COR-L47 (cell line): ENCODE data around the gene CSF1R.
"Not testable (repeated sequence)": the region's sequence is repeated elsewhere in the genome, so short reads cannot be mapped to it uniquely, and the experiment has no call there.

Source experiments
- DNase-seq: peaks from one replicate; lab custom pipeline; 2025; lab: John Stamatoyannopoulos, UW

Gene CSF1R

DNA sequence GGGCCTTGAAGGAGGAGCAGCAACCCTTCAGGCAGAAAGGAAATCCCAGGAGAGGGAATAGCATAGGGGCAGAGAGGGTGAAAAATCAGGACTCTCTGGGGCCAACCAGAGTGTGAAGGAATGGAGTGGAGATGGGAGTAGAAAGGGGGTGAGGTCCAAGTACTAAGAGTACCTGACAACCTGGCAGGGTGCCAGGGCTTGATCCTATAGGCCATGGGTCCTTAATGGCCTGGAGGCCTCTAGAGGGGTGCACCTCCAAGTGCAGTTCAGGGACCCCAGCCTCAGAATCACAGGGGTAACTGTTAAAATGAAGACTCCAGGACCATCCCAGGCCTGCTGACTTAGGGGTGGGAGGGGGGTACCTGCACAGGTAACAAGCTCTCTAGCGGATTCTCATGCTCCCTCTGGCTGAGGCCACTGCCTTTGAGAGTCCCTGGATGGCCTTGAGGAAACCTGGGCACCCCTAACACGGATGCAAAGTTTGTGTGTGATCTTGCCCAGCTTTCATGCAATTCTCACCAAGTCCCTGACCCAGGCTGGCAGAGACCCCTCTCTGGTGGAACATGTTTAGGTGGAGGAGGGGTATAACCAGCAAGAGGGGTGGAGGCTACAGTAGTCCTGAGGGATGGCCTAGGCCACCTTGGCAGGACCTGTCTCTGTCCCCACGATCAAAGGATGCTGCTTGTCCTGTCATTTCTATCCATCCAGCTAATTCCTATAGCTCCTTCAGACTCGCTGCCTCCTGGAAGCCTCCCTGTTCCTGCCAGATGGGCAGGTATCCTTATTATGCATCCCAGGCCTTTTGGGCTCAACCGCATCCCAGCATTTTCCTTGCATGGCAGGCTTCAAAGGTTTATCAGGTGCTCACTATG, 17.6 kb upstream of the CSF1R start:
- DNase-seq: no peak

- DNase-seq: no peak
Measured at GRCh38 chr5:150101023-150101422, 14.7 kb upstream of the CSF1R start.

GRCh38 chr5:150097152-150097551, 10.8 kb upstream of the CSF1R start:
- no peak for DNase-seq

- no peak for DNase-seq
Measured at GRCh38 chr5:150092159-150092787, 5.9 kb upstream of the CSF1R start.

DNA sequence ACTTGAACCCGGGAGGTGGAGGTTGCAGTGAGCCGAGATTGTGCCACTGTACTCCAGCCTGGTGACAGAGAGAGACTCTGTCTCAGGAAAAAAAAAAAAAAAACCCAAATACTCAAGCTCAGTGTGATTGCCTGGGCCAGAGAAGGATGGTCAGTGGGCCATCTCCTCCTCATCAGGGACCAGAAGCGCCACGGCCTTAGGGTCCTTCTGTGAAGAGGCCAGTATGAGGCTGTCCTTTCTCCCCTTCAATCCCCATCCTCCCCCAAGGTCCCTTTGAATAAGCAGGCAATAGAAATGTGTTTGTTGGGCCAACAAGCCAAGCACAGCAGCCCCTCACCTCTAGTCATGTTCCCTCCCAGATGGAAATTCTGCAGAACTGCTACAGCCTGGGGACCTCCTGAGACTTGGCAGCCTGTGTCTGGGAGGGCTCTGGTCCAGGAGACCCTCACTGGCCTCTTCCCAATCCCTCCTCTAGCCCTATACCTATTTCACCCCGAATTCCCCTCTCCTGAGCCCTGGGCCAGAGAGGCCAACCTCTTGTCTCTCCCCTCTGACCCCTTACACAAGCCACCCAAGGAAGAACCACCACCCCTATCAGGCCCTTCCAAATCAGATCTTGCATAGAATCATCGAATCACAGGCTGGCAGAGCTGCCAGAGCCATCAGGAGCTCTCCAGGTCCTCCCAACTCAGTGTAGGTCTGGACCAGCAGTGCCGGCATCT, 1.0 kb downstream of the CSF1R start:
- no peak for DNase-seq

- not testable (repeated sequence) for DNase-seq
Measured at GRCh38 chr5:150084754-150085153, 1.6 kb downstream of the CSF1R start.

- no peak for DNase-seq
Measured at GRCh38 chr5:150082889-150083288, 3.5 kb downstream of the CSF1R start.

GRCh38 chr5:150082374-150082773, 4.0 kb downstream of the CSF1R start:
- DNase-seq: no peak

DNA sequence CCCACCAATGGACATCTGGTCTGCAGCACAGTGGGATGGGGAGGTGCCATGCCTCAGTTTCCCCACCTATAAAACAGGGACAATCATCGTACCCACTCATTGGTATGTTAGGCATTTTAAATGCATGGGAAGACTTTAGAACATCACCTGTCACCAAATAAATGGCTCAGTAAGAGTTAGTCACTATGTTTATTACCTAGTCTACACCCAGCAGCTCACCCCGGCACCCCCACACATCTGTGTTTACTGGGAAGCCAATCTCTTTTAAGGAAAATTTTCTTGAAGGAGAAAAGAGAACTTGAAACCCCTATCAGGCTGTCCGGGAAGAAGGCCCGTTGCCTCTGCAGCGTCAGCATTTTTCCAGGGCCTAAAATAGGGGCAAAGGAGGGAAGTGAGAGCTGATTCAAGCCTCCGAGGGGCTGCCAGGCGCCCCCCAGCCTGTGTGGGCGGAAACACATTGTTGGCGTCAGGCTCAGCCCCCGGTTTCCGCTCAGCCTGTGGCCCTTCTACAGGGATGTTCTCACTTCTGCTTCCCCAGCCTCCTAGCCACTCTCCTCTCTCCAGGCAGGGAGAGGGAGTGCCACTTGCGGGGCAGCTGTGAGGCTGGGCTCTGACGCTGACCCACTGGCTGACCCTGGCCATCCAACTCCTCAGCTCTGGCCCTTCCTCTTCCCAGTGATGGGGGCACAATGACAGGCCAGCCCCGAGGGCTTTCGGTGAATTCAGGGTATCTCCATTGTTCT, 4.6 kb downstream of the CSF1R start:
- DNase-seq: no peak

DNA sequence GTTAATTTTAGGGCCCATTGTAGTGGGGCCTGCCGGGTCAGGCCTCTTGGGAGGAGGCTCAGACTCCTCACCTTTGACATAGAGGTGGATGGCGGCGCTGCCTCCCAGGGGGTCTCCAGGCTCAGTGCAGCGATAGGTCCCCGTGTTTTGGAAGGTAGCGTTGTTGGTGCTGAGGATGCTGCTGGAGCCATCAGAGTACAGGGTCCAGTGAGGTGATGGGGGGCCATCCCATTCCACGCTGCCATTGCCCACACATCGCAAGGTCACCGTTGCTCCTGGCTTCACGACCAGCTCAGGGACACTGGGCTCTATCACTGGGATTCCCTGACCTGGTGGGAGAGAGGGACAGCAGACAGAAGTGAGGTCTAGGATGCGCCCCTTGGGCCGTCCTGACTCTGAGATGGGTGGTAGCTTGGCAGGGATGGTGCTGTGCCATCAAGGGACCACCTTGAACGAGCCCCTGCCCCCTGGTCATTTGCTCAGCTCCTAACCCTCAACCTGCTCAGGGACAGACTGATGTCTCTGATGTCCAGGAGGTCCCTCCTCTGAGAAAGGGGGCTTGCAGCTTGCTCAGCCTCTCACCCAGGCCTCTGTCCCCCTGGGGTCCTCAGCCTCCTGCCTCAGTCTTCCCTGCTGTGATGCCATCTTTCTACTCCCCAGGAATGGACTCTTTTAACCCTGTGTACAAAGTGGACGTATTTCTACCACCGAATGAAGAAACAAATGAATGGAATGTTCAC, 5.5 kb downstream of the CSF1R start:
- DNase-seq: no peak

- DNase-seq: no peak
Measured at GRCh38 chr5:150079909-150080461, 6.4 kb downstream of the CSF1R start.

- no peak for DNase-seq
Measured at GRCh38 chr5:150078802-150079689, 7.3 kb downstream of the CSF1R start.

- no peak for DNase-seq
Measured at GRCh38 chr5:150077996-150078801, 8.2 kb downstream of the CSF1R start.

DNA sequence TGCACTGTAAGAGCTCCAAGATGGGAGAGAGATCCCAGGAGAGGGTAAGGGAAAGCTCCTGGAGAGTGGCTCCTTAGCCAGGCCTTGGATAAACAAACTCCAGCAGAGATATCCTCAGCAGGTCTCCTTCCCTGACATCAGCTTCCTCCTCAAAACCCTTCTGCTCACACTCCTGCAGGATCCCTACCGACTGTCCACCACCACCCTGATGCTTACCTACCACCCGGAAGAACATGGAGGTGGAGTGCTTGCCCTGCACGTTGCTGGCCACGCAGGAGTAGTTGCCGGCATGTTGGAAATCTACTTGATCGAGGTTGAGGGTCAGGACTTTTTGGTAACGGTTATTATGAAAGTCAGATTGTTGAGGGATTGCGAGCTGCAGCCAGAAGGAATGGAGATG, 9.3 kb downstream of the CSF1R start:
- DNase-seq: no peak

DNA sequence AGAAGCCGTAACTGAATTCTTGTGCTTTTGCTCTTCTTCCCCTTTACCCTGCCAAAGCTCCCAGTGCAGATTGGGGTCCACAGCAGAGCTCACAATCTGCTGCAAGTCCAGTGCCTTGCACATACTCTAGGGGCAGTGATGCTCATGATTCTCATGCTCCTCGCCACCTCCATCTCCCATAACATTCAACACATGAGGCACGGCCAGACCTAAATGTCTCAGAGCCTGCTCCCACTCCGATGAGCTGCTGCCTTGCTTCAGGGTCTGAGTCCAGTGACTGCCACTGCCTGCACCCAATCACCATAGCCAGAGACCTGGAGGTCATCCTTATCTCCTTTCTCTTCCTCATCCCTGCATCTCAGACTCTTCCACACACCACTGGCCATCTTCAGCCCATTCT, 10.5 kb downstream of the CSF1R start:
- no peak for DNase-seq

- no peak for DNase-seq
Measured at GRCh38 chr5:150075233-150075632, 11.1 kb downstream of the CSF1R start.

GRCh38 chr5:150073677-150074076, 12.7 kb downstream of the CSF1R start:
- no peak for DNase-seq

- DNase-seq: no peak
Measured at GRCh38 chr5:150073086-150073625, 13.2 kb downstream of the CSF1R start.

GRCh38 chr5:150070821-150071220, 15.5 kb downstream of the CSF1R start:
- DNase-seq: no peak
